HG02981 (cell line): ENCODE measurements around the gene ZFP90.
"Not testable (repeated sequence)": the region's sequence is repeated elsewhere in the genome, so short reads cannot be mapped to it uniquely, and the experiment has no call there.

Experiments
- ATAC-seq: cut with Tn5 transposase; IDR thresholded peaks from one replicate; pipeline ENCODE4 v1.9.1; 2021; ENCODE audit warnings: mild to moderate bottlenecking, moderate library complexity; ENCODE audit not compliant: unreplicated experiment

Gene ZFP90

GRCh38 chr16:68538880-68539701, at the start of gene ZFP90:
Gene ZFP90, plus strand, starts transcription at chr16:68539291. Its CDS starts 502 bp downstream, at chr16:68539793.
- ATAC-seq: peak; percentile 89

- no peak for ATAC-seq
Observed at GRCh38 chr16:68490358-68490757, 48.7 kb upstream of the ZFP90 start.

- ATAC-seq: no peak
Observed at GRCh38 chr16:68490829-68491575, 48.1 kb upstream of the ZFP90 start.

- no peak for ATAC-seq
Observed at GRCh38 chr16:68491576-68491950, 47.5 kb upstream of the ZFP90 start.

- ATAC-seq: no peak
Observed at GRCh38 chr16:68492151-68492542, 46.9 kb upstream of the ZFP90 start.

GRCh38 chr16:68492543-68493411, 46.3 kb upstream of the ZFP90 start:
- no peak for ATAC-seq

GRCh38 chr16:68493412-68494070, 45.5 kb upstream of the ZFP90 start:
- ATAC-seq: no peak

GRCh38 chr16:68494261-68494660, 44.8 kb upstream of the ZFP90 start:
- not testable (repeated sequence) for ATAC-seq

GRCh38 chr16:68496689-68497088, 42.4 kb upstream of the ZFP90 start:
- no peak for ATAC-seq

- ATAC-seq: no peak
Observed at GRCh38 chr16:68499006-68499405, 40.1 kb upstream of the ZFP90 start.

- no peak for ATAC-seq
Observed at GRCh38 chr16:68503334-68503733, 35.8 kb upstream of the ZFP90 start.

- ATAC-seq: no peak
Observed at GRCh38 chr16:68504066-68504465, 35.0 kb upstream of the ZFP90 start.

- ATAC-seq: no peak
Observed at GRCh38 chr16:68506331-68507053, 32.6 kb upstream of the ZFP90 start.

- ATAC-seq: no peak
Observed at GRCh38 chr16:68508013-68508412, 31.1 kb upstream of the ZFP90 start.

GRCh38 chr16:68508641-68509240, 30.4 kb upstream of the ZFP90 start:
- no peak for ATAC-seq

- no peak for ATAC-seq
Observed at GRCh38 chr16:68509381-68509780, 29.7 kb upstream of the ZFP90 start.

GRCh38 chr16:68510775-68511174, 28.3 kb upstream of the ZFP90 start:
- ATAC-seq: no peak

GRCh38 chr16:68512183-68512582, 26.9 kb upstream of the ZFP90 start:
- ATAC-seq: no peak

- no peak for ATAC-seq
Observed at GRCh38 chr16:68512742-68513141, 26.3 kb upstream of the ZFP90 start.

- no peak for ATAC-seq
Observed at GRCh38 chr16:68514511-68514910, 24.6 kb upstream of the ZFP90 start.
